Mucosa of descending colon (tissue), 3 donors: ENCODE results near the gene SMYD4. TPM values are rescaled to one million over a fixed set of nuclear protein-coding genes. Genes with fewer than 3 reads are reported as not detected.
"Not testable (repeated sequence)": the region's sequence is repeated elsewhere in the genome, so short reads cannot be mapped to it uniquely, and the experiment has no call there.

Source experiments
- ATAC-seq: fragments of 200-7000 bp; cut with Tn5 transposase; one replicate; pipeline ENCODE4 v1.9.1; 2020; ENCODE audit warnings: mild to moderate bottlenecking, moderate library complexity
- DNase-seq, 3 donors: peaks; one replicate each; pipeline ENCODE4 v3.0.0-alpha.2; 2020
- H3K36me3 ChIP-seq: fragments of 200-600 bp; one replicate; pipeline ENCODE4 v1.8.0; 2021; ENCODE audit warnings: low read depth, mild to moderate bottlenecking
- H3K4me1 ChIP-seq: fragments of 200-600 bp; one replicate; pipeline ENCODE4 v1.8.0; 2021; ENCODE audit warnings: low read depth, mild to moderate bottlenecking
- H3K4me3 ChIP-seq: fragments of 200-600 bp; one replicate; pipeline ENCODE4 v1.8.0; 2021; ENCODE audit warnings: mild to moderate bottlenecking
- H3K9me3 ChIP-seq: fragments of 200-600 bp; one replicate; pipeline ENCODE4 v1.8.0; 2021; ENCODE audit warnings: mild to moderate bottlenecking
- intact Hi-C, 2 donors: fragments of 100-400 bp; cut with DNase I in 1 of 2; cut with micrococcal nuclease in 1 of 2; formaldehyde crosslinking; loops; one replicate each; pipeline versions ENCODE4 v1.11.0 to v1.11.1; 2022; cut with DNase I, micrococcal nuclease
- total RNA-seq, 3 donors: library from RNA; stranded (reverse); fragmentation: NEBNext Ultra II Directional in 2 of 3; extraction: Animal tissue kit (Norgen Biotek cat#: 25700) in 2 of 3; gene quantifications; one replicate each; pipeline versions ENCODE4 v1.2.1 to v1.2.4, GENCODE V29; 2021 to 2023
- TF ChIP-seq, protein P1 (sequence below): fragments of 200-600 bp; IDR thresholded peaks from one replicate; pipeline ENCODE4 v1.8.0; 2022; ENCODE audit warnings: antibody characterized with exemption, mild to moderate bottlenecking
- donor health status: DM: no; HTN: no; CAD: no; lungs with moderate emphysema.
- donor health status: DM: no; HTN: no; CAD: no.
- donor health status: DM: no; HTN: yes; CAD: no.

SMYD4 gene
- total RNA-seq, 3 donors from 2014 or later: 9.8 to 19.4 (median 10.7) TPM

DNA sequence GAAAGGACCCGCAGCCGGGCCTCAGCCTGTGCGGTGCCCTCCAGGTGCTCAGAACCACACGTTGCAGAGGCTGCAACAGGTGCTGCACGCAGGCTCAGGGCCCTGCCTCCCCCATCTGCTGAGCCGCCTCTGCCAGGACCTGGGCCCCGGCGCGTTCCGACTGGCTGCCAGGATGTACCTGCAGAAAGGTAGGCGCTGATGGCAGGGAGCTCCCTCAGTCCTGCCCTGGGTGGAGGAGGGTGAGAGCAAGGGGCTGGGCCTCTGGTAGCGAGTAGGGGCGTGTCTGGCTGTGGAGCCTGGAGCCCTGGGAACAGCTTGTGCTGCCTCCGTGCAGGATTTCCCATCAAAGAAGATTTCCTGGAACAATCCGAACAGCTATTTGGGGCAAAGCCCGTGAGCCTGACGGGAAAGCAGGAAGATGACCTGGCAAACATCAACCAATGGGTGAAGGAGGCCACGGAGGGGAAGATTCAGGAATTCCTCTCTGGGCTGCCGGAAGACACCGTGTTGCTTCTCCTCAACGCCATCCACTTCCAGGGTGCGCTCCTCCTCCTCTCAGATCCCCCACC lies 82.6 kb downstream of the SMYD4 start:
- intact Hi-C loops: no loop called here
- Histone ChIP-seq H3K9me3 (no peaks in the 10 kb centered on the region), H3K36me3 (no peaks in the 10 kb centered on the region), H3K4me3 (no peak overlapping the region), H3K4me1 (peaks cover 6% of the 10 kb centered on the region)
- DNase-seq (peak; percentile 55 to 88 (median 76)), ATAC-seq (peak; percentile 96)
- TF ChIP-seq, protein P1, sequence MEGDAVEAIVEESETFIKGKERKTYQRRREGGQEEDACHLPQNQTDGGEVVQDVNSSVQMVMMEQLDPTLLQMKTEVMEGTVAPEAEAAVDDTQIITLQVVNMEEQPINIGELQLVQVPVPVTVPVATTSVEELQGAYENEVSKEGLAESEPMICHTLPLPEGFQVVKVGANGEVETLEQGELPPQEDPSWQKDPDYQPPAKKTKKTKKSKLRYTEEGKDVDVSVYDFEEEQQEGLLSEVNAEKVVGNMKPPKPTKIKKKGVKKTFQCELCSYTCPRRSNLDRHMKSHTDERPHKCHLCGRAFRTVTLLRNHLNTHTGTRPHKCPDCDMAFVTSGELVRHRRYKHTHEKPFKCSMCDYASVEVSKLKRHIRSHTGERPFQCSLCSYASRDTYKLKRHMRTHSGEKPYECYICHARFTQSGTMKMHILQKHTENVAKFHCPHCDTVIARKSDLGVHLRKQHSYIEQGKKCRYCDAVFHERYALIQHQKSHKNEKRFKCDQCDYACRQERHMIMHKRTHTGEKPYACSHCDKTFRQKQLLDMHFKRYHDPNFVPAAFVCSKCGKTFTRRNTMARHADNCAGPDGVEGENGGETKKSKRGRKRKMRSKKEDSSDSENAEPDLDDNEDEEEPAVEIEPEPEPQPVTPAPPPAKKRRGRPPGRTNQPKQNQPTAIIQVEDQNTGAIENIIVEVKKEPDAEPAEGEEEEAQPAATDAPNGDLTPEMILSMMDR: no peak

DNA sequence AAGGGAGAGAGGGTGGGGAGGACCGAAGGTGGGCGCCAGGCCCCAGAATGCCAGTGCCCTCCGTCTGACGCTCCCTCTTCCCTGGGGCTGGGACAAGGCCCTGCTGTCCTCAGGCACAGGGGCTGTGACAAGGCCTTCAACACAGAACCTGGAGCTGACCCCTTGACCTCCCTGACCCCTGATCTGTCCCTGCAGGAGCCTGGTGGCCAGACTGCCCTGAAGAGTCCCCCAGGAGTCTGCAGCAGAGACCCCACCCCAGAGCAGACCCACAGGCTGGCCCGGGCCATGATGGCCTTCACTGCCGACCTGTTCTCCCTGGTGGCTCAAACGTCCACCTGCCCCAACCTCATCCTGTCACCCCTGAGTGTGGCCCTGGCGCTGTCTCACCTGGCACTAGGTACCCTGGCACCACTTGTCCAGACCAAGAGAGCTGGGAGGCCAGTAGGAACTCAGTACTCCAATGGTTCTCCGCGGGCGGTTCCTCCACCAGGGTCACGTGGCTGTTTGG lies 84.1 kb downstream of the SMYD4 start:
- DNase-seq (no peak), ATAC-seq (no peak)
- Histone ChIP-seq H3K9me3 (no peaks in the 10 kb centered on the region), H3K36me3 (no peaks in the 10 kb centered on the region), H3K4me1 (no peaks in the 10 kb centered on the region), H3K4me3 (no peak overlapping the region)
- TF ChIP-seq, protein P1: no peak
- intact Hi-C loops: no loop called here

DNA sequence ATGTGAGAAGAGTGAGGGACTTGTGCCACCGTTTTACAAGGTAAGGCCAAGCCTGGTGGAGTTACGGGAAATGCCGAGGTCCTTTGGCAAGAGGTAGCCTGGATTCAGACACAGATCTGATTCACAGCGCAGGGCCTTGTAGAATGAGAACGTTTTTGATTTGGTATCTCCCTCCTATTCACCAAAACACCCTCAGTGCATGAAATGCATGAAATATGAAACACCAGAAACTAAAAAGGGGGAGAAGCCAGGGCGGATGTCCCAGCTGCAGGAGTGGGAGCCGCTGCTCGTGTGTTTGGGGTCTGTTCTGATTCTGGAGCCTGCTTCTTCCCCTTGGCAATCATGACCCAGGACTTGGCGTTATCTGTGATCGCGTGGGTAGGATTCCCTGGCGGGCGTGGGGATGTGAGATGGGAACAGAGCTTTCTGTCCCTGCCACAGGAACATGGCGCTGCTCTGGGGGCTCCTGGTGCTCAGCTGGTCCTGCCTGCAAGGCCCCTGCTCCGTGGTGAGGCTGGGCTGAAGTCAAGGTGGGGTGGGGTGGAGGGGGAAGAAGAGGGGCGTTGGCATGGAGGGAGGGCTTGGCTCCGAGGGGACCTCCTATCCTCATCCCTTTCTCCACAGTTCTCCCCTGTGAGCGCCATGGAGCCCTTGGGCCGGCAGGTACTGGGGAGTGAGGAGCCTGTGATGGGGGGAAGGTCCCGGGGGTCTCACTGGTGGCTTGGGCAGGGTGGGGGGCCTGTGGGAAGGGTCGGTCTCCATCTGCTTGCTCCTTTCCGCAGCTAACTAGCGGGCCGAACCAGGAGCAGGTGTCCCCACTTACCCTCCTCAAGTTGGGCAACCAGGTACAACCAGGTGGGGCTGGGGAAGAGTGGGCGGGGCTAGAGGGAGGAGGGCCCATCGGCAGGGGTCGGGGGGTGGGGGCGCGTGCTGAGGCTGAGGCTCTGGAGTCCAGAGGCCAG lies 84.9 kb downstream of the SMYD4 start:
- no peak overlapping the region for H3K4me3 ChIP-seq
- H3K9me3 ChIP-seq: no peaks in the 10 kb centered on the region
- intact Hi-C loops: no loop called here
- DNase-seq (no peak), ATAC-seq (no peak)
- no peaks in the 10 kb centered on the region for H3K4me1 ChIP-seq
- TF ChIP-seq, protein P1: no peak
- H3K36me3 ChIP-seq: no peaks in the 10 kb centered on the region

DNA sequence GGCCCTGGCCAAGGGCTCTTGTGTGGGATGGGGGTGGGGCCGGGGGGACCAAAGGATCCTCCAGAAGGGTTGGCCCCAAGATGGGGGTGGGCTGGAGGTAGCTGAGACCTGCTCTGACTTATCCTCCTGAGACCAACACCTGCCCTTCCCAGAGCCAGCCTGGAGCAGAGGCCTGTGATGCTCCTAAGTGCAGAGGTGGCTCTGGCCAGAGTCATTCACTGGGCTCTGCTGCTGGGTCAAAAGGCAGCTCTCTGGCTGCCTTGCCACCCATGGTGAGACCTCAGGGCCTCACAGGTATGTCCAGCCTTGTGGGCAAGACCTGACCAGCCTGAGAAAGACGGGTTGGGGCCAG lies 86.6 kb downstream of the SMYD4 start:
- intact Hi-C loops: no loop called here
- no peaks in the 10 kb centered on the region for H3K4me1 ChIP-seq
- ATAC-seq (no peak), DNase-seq (no peak)
- H3K9me3 ChIP-seq: no peaks in the 10 kb centered on the region
- no peaks in the 10 kb centered on the region for H3K36me3 ChIP-seq
- H3K4me3 ChIP-seq: no peak overlapping the region
- TF ChIP-seq, protein P1: no peak

DNA sequence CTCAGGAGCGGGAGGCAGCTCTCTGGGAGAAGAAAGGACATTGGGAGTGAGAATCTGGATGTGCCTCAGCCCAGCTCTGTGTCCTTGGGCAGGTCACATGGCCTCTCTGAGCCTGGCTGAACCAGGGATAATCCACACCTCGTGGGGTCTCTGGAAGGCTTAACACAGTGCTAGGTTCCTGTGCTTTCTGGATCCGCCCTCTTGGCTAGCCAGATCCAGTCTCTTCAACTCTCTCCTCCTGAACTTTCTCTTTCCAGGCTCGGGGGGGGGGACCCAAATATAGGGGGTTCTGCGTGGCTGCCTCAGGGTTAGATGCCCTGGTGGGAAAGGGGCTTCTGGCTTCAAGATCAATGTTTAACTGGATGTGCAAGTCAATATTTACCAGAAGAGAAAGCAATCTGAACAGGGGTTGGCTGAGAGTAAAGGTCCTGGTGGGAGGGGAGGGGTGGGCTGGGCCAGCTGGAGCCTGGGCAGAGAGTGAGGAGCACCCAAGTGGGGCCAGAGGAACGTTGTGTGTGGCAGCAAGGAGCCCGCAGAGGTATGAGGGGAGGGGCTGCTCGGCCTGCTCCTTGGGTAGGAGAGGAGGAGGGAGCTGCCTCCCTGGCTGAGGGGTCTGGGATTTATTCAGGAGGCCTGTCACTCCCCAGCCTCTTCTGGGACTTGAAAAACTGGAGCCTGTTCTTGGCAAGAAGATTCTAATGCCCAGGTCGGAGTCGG lies 87.2 kb downstream of the SMYD4 start, which contains the start of gene SERPINF2:
Gene SERPINF2, plus strand, starts transcription at position 501 of the 717 bp plus-strand sequence. CDS start 2,125 bp downstream, outside the sequence.
- no peak for DNase-seq
- ATAC-seq: no peak
- H3K9me3 ChIP-seq: no peaks in the 10 kb centered on the region
- TF ChIP-seq, protein P1: no peak
- no peaks in the 10 kb centered on the region for H3K36me3 ChIP-seq
- intact Hi-C loops: no loop called here
- H3K4me1 ChIP-seq: no peaks in the 10 kb centered on the region
- no peak within 1 kb of the TSS for H3K4me3 ChIP-seq

DNA sequence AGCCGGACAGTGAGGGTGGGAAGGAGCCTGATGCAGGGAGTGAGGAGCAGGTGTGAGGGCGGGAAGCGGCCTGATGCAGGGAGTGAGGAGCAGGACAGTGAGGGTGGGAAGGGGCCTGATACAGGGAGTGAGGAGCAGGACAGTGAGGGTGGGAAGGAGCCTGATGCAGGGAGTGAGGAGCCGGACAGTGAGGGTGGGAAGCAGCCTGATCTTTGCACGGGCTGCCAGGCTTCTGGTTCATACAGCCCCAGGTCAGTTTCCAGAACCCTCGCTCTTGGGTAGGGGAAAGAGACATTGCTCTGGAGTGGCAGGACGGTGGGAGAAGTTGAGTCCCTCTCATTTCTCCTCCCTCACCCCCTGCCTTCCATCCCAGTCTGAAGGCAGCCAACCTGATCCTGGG lies 87.8 kb downstream of the SMYD4 start:
- H3K36me3 ChIP-seq, H3K9me3 ChIP-seq, H3K4me3 ChIP-seq, ATAC-seq, DNase-seq, intact Hi-C loops, H3K4me1 ChIP-seq: not testable (repeated sequence)
